VCaP (cell line): ENCODE results near the gene PACRG.

Experiments
- H3K27ac ChIP-seq: fragments of 450-650 bp; 2 replicates; pipeline ENCODE4 v1.5.1; 2017
- TF ChIP-seq, protein P1 (sequence below): fragments of 450-650 bp; conservative IDR thresholded peaks from 2 replicates; pipeline ENCODE4 v1.5.1; 2017; ENCODE audit warnings: mild to moderate bottlenecking, moderate library complexity

Gene PACRG

DNA sequence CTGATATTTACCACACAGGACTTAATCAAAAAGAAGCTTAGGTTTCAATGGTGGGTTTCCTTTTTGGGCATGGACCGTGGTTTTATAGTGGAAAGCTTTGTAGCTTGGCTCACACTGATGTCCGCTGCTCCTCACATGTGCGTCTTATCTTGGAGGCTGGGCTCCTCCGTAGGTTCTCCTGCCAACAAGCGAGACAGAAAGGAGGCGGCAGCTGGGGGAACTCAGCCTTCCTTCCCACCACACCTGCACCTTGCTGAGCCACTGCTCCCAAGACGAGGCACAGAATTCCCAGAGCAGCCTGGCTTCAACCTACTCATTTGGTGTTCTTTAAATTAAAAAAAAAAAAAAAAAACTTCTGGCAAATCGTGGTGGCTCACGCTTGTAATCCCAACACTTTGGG, 451.3 kb downstream of the PACRG start:
- no peak overlapping the region for H3K27ac ChIP-seq
- TF ChIP-seq, protein P1, sequence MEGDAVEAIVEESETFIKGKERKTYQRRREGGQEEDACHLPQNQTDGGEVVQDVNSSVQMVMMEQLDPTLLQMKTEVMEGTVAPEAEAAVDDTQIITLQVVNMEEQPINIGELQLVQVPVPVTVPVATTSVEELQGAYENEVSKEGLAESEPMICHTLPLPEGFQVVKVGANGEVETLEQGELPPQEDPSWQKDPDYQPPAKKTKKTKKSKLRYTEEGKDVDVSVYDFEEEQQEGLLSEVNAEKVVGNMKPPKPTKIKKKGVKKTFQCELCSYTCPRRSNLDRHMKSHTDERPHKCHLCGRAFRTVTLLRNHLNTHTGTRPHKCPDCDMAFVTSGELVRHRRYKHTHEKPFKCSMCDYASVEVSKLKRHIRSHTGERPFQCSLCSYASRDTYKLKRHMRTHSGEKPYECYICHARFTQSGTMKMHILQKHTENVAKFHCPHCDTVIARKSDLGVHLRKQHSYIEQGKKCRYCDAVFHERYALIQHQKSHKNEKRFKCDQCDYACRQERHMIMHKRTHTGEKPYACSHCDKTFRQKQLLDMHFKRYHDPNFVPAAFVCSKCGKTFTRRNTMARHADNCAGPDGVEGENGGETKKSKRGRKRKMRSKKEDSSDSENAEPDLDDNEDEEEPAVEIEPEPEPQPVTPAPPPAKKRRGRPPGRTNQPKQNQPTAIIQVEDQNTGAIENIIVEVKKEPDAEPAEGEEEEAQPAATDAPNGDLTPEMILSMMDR = no peak

DNA sequence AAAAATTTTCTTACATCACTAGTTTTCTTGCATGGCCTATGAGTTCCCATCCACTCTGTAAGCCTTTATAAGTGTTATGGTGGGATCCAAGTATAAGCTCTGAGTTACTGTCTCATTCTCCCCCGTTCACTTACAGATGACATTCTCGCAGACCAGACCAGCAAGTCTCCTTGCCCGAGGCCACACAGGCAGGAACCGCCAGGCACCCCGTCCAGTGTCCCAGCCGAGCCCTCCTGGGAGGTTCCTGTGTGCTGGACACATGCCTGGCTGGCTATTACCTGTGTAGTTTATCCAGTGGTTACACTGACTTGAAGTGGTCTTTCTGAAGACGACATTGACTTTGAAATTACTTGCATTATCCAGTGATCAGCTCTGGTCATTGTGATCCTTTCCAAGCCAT, 451.9 kb downstream of the PACRG start:
- H3K27ac ChIP-seq = no peak overlapping the region
- TF ChIP-seq, protein P1 = no peak

DNA sequence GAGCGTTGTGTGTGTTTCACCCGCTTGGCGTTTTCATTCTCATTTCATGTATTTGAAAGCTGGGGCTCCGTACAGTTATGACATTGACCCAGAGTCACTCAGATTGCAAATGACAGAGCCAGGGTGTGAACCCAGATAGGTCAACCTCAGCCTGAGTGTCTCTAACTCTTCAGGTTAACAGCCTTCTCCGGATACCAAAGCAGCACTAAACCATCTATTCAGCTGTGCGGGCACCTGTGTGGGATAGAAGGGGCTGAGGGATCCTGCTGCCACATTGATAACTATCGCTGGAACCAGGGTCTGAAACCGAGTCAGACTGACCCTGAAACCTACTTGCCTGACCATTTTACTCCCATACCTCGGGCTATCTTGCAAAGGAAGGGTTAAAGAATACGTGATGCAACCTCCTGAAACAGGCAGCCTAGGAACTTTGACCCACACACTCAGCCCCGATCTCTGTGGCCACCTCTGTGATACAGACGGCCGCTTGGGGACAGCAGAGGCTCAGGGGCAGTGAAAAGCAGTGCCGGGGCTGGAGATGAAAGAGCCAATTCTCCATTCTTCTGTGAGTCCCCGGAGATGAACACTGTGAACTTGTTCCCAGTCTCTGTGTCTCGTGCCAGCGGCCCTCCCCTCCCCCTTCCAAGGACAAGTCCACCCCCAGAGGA, 453.2 kb downstream of the PACRG start:
- TF ChIP-seq, protein P1 = peak; percentile 18; the same call in 1 of the 2 replicates
- H3K27ac ChIP-seq = no peak overlapping the region

DNA sequence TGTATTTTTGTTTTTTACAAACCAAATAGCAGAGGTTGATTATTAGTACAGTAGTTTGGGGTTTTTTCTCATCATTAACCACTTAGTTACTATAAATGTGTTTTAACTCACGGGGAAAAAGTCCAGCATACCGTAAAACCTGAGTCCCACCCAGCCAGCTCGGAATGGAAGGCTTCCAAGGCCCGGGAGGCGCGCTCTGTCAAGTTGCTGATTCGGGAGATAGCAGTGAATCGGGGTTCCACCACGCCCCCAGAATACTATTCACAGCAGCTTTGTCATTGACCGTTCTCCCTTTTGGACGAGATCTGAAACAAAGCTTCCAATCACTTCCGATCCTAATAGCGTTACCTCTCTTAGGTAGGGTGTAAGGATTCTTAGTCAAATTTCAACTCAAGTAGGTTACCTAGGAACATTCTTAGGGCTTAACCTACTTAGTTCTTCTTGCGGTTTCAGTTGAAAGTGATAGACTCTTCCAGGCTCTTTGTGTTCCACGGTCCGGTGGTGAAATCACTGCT, 453.9 kb downstream of the PACRG start:
- TF ChIP-seq, protein P1 = no peak
- no peak overlapping the region for H3K27ac ChIP-seq

DNA sequence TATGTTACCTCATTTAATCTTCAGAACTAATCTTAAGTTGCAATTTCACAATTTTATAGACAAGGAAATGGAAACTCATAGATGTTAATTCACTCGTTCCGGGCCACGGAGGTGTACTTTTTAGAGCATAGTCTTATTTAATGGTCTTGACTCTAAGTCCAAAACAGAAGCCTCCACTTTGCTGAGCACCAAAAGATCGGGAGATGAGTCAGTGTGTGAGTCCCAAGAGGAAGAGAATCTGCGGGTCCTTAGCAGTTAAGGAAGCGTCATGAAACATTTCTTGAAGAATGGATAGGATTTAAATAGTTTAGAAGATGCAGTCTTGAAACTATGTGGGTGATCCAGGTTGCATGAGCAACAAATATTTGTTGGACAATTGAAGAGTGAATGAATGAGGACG, 454.9 kb downstream of the PACRG start:
- no peak overlapping the region for H3K27ac ChIP-seq
- TF ChIP-seq, protein P1 = no peak

GRCh38 chr6:163183806-163184205, 456.0 kb downstream of the PACRG start:
- TF ChIP-seq, protein P1 = no peak
- no peak overlapping the region for H3K27ac ChIP-seq

DNA sequence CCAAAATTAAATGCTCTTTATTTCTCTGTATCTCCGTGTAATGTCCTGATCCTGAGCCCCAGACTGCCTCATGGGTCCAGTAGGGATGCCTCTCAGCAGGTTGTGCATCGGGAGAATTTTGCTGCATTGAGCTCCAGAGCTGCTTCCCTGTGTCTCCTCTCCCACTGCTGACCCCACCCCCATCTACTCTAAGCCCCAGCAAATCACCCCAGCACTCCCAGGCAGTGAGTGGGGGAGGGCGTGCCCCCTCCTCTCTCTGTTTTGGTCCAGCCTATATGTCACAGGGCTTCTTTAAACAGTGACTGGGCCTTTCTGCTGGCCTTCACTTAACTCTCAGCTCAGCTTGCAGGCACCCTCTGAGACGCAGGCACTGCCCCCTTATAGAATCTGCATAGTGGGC, 458.0 kb downstream of the PACRG start:
- no peak overlapping the region for H3K27ac ChIP-seq
- TF ChIP-seq, protein P1 = no peak
